Esophagus muscularis mucosa (tissue), 4 donors: ENCODE results near the gene BMPR1B. TPM values are rescaled to one million over a fixed set of nuclear protein-coding genes. Genes with fewer than 3 reads are reported as not detected.

Experiments
- DNase-seq: peaks from one replicate; pipeline ENCODE4 v3.0.0-alpha.2; 2017; ENCODE audit errors: extremely low spot score
- H3K27ac ChIP-seq, 4 donors: fragments of 200-600 bp; sonication (generic); replicated peaks in 1 of 4; 1 replicate in 3 of 4; 2 replicates in 1 of 4; pipeline ENCODE4 v1.5.1; 2016 to 2019; ENCODE audit warnings: mild to moderate bottlenecking in 1 of 4
- H3K27me3 ChIP-seq, 4 donors: fragments of 200-600 bp; sonication (generic); one replicate each; pipeline versions ENCODE4 v1.5.1 to v1.6.0; 2016 to 2019
- H3K36me3 ChIP-seq, 4 donors: fragments of 200-600 bp; sonication (generic); one replicate each; pipeline ENCODE4 v1.5.1; 2016 to 2019
- H3K4me1 ChIP-seq, 4 donors: fragments of 200-600 bp; sonication (generic); one replicate each; pipeline ENCODE4 v1.5.1; 2016 to 2019
- H3K4me3 ChIP-seq, 4 donors: fragments of 200-600 bp; sonication (generic); 1 replicate in 2 of 4; 2 replicates in 2 of 4; pipeline ENCODE4 v1.5.1; 2016 to 2019; ENCODE audit warnings: mild to moderate bottlenecking in 4 of 4, moderate library complexity in 1 of 4
- H3K9me3 ChIP-seq, 4 donors: fragments of 200-600 bp; sonication (generic); 1 replicate in 3 of 4; 2 replicates in 1 of 4; pipeline ENCODE4 v1.5.1; 2016 to 2019
- CTCF ChIP-seq, 3 experiments: fragments of 200-600 bp in 2 of 3; fragments of 450-650 bp in 1 of 3; sonication (generic) in 2 of 3; IDR thresholded peaks; one replicate each; pipeline ENCODE4 v1.5.1; 2017 to 2019; ENCODE audit warnings: antibody characterized with exemption in 3 of 3, mild to moderate bottlenecking in 2 of 3, moderate library complexity in 1 of 3
- EP300 ChIP-seq: sonication (generic); formaldehyde crosslinking; IDR thresholded peaks from one replicate; pipeline ENCODE4 v1.6.1; 2017; ENCODE audit warnings: antibody characterized with exemption
- POLR2A ChIP-seq: fragments of 450-650 bp; IDR thresholded peaks from one replicate; pipeline ENCODE4 v1.6.1; 2017; ENCODE audit warnings: antibody characterized with exemption, moderate library complexity, mild to moderate bottlenecking, low read depth
- POLR2AphosphoS5 ChIP-seq, 2 donors: sonication (generic); formaldehyde crosslinking; IDR thresholded peaks; one replicate each; pipeline ENCODE4 v1.6.1; 2017; ENCODE audit warnings: antibody characterized with exemption in 2 of 2
- WGBS: methylation state at CpG from one replicate; pipeline ENCODE4 v1.1.5; 2018; 5-methylcytosine and 5-hydroxymethylcytosine counted together
- intact Hi-C: fragments of 100-400 bp; cut with DNase I; formaldehyde crosslinking; loops from one replicate; pipeline ENCODE4 v1.15.1; 2023
- total RNA-seq, 4 donors: library from RNA; depleted of rRNA; stranded (reverse); fragments of >200 nt; gene quantifications; one replicate each; pipeline versions ENCODE4 v1.1.0 to v1.2.1, GENCODE V29; 2016

Gene BMPR1B
- total RNA-seq, 4 donors from 2014 or later, result 11.3 to 22.0 (median 17.6) TPM

GRCh38 chr4:95204873-95205272 is 447.1 kb downstream of the BMPR1B start:
- no peaks in the 10 kb centered on the region for H3K9me3 ChIP-seq

More at GRCh38 chr4:95204873-95205272, 447.1 kb downstream of the BMPR1B start:
- Histone ChIP-seq H3K27ac (no peak overlapping the region), H3K4me1 (no peaks in the 10 kb centered on the region), H3K36me3 (no peaks in the 10 kb centered on the region), H3K27me3 (no peaks in the 10 kb centered on the region), H3K4me3 (no peak overlapping the region)
- DNase-seq, result no peak
- no peak for TF ChIP-seq POLR2AphosphoS5 (IDR thresholded peaks at IDR 0.05)
- no peak for TF ChIP-seq EP300
- no peak for TF ChIP-seq CTCF (IDR thresholded peaks at IDR 0.05)
- TF ChIP-seq POLR2A, result no peak
- intact Hi-C loops, result no loop called here
- 83% methylated on average over 5 of the region's 5 CpGs for WGBS
